ENCODE data around the gene ACIN1.
A peak's percentile ranks its signal among the peaks of the same experiment; 100 is the strongest.

GRCh38 chr14:23068789-23069412 lies 26.0 kb downstream of the ACIN1 start:
- peak; percentile 88 to 95 (median 93) for TF ChIP-seq CTCF (IDR thresholded peaks at IDR 0.05)
- no peak for TF ChIP-seq POLR2A (IDR thresholded peaks at IDR 0.05)
- TF ChIP-seq EP300 (IDR thresholded peaks at IDR 0.05): no peak

Measured in upper lobe of left lung (tissue), 4 donors.